Right renal cortex interstitium (tissue), 3 donors: ENCODE data around the gene UCK1. TPM values are rescaled to one million over a fixed set of nuclear protein-coding genes. Genes with fewer than 3 reads are reported as not detected.
A peak's percentile ranks its signal among the peaks of the same experiment; 100 is the strongest.
"Not testable (repeated sequence)": the region's sequence is repeated elsewhere in the genome, so short reads cannot be mapped to it uniquely, and the experiment has no call there.

Experiments used
- DNase-seq, 3 donors: peaks; one replicate each; pipeline ENCODE4 v3.0.0-alpha.2; 2013; ENCODE audit warnings: low read depth in 3 of 3, low spot score in 2 of 3
- polyA plus RNA-seq, 3 donors: library from polyadenylated mRNA; unstranded; fragments of 120-200 nt; gene quantifications; one replicate each; pipeline ENCODE4 v1.2.1, GENCODE V29; 2013; ENCODE audit not compliant: insufficient read length in 3 of 3

Gene UCK1
- polyA plus RNA-seq, 3 donors, result 36.3 to 43.6 (median 39.2) TPM

DNA sequence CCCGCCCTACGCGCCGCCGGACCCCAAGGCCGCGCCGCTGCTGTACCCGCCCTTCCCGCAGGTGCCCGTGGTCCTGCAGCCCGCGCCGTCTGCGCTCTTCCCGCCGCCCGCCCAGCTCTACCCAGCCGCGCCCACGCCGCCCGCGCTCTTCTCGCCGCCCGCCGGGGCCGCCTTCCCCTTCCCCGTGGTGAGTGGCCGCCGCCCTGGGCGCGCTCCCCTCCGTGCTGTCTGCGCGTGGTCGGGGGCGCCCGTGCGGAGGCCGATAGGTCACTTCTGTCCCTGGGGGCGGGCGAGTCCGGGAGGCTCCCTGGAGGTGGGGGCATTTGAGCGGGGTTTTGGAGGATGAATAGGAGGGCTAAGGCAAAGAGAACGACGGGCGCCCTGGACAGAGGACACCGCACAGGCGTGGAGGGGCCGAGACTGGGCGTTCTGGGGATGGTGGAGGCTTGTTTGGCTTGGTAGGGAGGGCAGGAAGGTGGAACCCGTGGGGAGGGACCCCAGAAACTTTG is 23.8 kb upstream of the UCK1 start:
- DNase-seq, result no peak

DNA sequence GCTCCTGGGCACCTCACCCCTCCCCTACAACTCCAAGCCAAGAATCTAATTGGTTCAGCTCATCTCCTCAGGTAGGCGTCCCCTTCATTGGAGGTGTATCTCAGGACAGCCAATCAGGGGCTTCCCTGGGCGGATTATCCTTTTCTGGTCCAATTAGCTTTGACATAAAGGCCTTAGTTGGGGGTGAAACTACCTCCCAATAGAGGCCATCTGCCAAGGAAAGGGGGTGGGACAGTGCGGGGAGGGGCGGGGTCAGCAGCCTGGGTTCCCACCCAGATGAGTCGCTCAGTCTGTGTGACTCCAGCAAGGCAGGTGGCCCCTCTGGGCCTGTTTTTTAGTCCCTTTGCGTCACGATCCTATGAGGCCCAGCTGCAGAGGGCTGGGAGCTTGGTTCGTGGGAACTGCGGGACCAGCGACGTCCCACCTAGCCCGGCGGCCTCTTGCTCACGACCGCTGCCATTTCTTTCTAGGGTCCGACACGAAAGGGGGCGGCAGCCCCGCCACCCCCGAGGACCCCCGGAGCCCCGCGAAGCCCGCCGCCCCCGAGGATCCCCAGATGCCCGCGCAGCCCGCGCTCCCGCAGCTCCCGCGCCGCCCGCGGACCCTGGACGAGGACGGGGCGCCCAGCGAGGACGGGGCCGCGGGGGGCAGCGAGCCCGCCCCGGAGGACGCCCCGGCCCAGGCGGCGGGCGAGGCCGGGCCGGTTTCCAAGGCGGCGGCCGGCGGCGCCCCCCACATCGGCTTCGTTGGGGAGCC is 23.2 kb upstream of the UCK1 start:
- no peak for DNase-seq

DNA sequence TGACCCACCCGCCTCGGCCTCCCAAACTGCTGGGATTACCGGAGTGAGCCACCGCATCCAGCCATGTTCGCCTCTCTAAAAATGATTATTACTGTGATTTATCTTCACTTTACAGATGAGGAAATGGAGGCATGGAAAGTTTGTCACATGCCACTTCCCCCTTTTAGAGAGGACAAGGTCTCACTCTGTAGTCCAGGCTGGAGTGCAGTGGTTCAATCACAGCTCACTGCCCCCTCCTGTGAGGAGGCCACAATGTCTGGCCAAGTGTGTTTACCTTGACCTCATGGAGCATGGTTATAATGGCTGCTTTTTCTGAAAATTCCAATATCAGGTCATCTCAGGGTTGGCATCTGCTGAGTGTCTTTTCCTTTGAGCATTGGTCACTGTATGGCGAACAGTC is 21.0 kb upstream of the UCK1 start:
- no peak for DNase-seq

DNA sequence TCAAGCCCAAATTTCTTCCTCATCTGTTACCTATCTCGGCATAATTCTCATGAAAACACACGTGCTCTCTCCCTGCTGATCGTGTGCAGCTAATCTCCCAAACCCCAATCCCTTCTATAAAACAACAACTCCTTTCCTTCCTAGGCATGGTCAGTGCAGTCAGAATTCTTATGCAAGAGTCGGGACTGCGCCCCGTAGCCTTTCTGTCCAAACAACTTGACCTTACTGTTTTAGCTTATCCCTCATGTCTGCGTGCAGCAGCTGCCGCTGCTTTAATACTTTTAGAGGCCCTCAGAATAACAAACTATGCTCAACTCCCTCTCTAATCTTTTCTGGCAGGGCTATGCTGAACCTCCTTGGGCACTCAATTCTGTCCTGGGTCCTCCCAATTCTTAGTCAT is 19.4 kb upstream of the UCK1 start:
- not testable (repeated sequence) for DNase-seq

DNA sequence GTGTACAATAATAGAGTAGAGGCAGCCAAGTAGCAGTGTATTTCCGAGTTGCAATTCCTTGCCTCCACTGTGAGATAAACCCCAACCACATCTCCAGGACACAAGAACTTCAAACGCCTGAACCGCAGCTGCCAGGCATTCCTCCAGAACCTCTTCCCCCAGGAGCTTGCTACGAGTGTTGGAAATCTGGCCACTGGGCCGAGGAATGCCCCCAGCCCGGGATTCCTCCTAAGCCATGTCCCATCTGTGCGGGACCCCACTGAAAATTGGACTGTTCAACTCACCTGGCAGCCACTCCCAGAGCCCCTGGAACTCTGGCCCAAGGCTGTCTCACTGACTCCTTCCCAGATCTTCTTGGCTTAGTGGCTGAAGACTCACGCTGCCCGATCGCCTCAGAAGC is 18.1 kb upstream of the UCK1 start:
- DNase-seq, result not testable (repeated sequence)

DNA sequence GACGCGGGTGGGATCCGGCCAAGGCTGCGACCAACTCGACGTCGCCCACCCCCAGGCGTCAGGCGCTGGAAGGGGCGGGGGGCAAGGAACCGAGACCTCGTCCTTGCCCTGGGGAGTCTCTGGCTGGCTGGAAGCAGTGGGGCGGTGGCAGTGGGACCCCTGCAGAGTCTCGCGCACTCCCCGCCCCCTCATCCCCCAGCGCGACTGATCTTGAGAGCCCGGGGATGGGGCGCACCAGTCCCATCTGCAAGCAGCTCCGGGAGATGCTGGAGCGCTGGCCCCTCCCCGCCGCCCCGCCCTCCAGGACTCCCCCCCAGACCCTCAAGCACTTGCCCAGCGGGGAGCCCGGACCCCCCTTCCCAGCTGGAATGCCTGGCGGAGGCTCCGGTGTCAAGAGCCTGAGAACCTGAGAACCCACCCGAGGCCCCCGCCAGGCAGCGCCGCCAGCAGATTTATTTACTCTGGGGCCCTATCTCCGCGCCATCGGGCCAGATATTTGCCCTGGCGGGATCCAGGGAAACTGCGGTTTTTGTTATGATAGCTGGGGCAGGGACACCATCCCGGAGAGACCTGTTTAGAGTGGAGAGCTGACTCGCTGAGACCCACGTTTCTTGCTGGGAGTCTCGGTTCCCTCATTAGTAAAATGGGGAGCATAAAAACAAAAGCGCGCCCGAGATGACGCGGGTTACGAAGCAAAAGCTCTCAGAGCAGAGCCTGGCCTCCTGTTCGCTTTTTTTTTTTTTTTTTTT is 15.4 kb upstream of the UCK1 start:
- no peak for DNase-seq

DNA sequence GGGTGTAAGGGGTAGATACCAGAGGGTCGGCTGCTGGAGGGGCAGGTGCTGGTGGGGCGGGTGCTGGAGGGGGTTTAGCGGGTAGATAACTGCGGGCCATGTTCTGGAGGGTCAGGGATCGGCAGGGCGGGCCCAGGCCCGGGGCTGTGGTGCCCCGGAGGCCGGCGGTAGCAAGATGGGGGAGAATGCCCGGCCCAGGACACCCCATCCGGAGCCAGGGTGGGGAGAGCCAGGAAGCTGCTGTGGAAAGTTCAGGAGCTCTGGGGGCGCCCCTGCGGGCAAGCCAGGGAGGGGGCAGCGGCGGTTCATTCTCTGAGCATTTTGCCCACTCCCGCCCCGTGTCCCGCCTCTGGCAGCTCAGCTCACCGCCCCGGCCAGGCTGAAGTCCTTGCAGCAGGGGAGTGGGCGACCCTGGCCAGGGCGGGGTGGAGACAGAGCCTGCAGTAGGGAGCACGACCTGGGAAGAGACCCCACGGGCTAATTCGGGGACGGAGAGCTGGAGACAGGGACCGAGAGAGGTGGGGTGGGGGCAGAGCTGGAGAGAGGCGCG is 14.8 kb upstream of the UCK1 start:
- DNase-seq, result no peak

DNA sequence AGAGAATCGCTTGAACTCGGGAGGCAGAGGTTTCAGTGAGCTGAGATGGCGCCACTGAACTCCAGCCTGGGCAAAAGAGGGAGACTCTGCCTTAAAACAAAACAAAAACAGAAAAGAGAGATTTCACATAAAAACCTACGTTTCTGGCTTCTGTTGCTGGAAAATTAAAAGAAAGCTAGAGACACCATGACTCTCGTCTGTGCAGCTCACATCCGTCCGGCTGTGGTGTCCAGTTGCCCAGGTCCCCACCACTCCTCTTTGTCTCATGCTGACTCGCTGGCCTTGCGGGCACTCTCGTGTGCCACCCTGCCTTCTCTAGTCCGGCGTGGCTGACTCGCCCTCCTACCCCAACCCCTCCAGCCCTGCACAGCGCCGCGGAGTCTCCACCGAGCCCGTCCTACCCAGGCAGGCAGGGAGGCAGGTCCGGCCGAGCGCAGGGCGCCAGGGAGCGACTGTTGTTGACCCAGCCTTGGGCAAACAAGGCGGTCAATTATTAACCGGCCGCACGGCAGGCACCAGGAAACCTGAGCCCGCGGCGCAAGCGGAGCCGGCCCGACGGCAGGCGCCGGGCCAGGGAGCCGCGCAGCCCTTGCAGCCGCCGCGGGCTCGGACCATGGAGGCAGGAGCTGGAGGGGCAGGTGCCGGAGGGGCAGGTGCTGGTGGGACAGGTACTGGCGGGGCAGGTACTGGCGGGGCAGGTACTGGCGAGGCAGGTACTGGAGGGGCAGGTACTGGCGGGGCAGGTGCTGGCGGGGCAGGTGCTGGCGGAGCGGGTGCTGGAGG is 14.1 kb upstream of the UCK1 start, which contains the start of gene PRRT1B:
Gene PRRT1B (plus strand): TSS at position 521 of the 783 bp plus-strand sequence. CDS start 93 bp downstream, at position 614.
- DNase-seq, result peak in 1 of 3 donors; percentile 73

DNA sequence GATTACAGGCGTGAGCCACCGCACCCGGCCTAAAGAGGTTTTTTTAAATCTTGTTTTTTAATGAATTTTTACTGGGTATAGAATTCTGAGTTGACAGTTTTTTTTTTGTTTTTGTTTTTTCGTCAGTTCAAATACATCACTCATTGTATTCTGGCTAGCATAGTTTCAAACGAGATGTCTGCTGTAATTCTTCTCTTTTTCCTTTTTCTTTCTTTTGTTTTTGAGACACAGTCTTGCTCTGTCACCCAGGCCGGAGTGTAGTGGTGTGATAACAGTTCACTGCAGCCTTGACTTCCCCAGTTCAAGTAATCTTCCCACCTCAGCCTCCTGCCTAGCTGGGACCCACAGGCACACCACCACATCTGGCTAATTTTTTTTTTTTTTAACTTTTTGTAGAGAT is 12.1 kb upstream of the UCK1 start:
- DNase-seq, result no peak

DNA sequence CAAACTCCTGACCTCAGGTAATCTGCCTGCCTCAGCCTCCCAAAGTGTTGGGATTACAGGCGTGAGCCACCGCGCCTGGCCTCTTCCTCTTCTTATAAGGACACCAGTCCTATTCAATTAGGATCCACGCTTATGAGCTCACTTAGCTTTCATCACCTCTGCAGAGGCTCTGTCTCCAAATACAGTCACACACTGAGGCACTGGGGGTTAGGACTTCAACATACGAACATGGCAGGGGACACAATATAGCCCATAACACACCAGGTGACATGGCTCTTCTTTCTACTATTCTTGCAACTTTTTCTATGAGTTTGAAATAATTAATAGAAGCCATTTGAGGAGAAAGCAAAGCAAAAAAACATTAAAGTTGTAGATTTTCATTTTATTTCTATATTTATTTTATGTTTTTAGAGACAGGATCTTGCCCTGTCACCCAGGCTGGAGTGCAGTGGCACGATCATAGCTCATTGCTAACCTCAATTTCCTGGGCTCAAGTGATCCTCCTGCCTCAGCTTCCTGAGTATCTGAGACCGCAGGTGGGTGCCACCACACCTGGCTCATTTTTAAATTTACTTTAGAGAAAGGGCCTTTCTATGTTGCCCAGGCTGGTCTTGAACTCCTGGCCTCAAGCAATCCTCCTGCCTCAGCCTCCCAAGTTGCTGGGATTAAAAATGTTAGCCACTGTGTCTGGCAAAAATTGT is 8.3 kb upstream of the UCK1 start:
- DNase-seq, result no peak

DNA sequence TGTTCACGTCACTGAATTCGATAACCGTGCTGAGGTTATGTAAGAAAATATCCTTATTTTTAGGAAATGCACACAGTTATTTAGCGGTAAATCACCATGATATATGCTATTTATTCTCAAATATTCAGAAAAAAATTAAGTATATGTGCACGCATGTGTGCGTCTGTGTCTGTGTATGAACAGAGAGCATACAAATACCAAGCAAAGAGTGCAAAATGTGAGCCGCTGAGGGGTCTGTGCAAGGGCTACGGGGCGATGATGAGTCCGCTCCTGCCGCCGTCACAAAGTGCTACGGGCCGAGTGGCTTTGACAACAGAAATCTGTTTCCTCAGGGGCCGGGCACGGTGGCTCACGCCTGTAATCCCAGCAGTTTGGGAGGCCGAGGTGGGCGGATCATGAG is 6.9 kb upstream of the UCK1 start:
- DNase-seq, result no peak

DNA sequence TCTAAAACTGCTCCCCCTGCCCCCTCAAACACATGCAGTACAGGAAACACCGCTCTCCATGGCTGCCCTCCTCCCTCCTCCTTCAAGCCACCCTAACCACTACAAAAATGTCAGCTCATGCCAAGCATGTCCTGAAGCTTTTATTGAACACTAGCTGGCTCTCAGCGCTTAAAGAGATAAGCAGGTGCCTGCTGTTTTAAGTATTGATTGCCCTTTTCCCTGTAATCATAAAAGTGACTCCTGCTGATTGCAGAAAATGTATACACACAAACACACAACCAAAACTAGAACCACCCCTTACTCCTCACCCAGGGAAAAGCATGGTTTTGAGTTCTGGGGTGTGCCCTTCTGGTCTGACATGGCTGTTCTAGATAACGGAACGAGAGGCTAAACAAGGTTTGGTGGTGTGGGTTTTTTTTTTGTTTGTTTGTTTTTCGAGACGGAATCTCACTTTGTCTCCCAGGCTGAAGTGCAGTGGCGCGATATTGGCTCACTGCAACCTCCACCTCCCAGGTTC is 3.7 kb upstream of the UCK1 start:
- no peak for DNase-seq

DNA sequence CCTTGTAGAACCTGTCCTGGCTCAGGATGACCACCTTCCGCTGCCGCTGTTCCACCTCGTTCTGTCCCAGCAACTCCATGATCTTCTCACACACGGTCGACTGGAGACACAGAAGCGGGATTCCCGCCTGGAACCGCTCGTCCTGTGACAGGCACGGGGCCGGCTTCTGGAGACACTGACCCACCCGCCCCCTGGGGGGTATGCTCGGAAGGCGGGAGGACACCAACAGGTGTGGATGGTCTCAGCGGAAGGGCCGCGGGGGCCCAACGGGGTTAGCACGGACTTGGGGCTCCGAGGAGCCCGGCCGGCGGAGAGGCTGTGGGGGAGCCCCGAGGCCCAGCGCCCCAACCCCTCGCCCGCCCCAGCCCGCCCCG is 530 bp downstream of the UCK1 start:
- no peak for DNase-seq

DNA sequence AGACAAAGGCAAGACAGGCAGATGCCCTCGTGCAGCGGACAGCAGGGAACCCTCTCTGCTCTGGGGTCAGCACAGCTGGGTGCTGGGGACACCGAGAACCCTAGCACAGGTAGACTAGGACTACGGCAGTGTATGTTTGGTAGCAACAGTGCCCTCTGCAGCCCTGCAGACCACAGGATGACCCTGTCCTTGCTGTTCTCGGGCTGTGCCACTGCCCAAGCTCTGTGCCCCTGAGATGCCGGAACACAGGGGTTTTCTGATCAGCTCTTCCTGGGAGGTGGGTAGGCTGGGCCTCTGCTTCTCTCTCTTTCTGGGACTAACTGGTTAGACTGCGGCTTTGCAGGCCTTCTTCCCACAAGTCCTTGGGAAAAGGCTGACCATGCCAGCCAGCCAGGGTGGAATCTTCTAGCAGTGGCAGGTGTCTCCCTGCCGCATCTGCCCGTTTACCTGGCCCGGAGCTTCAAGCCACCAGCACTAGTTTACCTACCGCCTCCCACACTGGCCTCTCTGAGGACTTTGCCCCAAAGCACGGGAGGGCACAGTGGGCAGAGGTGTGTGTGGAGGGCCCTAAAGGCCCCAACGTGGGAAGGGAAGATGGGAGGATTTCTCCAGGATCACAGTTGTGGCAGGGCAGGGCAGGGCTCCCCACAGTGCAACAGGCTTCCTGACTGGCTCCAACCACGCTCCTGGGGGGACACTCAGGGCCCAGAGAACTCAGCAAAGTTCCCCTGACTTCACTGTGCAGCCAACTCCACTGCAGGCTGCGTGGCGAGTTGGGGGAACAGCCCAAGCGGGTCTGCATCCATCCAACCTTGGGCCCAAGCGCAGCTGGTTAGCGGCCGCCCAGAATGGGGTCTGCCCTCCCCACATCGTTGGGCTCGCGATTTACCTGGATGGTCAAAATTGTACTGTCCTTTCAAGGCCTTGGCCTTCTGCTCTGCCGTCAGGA is 1.2 kb downstream of the UCK1 start:
- no peak for DNase-seq

DNA sequence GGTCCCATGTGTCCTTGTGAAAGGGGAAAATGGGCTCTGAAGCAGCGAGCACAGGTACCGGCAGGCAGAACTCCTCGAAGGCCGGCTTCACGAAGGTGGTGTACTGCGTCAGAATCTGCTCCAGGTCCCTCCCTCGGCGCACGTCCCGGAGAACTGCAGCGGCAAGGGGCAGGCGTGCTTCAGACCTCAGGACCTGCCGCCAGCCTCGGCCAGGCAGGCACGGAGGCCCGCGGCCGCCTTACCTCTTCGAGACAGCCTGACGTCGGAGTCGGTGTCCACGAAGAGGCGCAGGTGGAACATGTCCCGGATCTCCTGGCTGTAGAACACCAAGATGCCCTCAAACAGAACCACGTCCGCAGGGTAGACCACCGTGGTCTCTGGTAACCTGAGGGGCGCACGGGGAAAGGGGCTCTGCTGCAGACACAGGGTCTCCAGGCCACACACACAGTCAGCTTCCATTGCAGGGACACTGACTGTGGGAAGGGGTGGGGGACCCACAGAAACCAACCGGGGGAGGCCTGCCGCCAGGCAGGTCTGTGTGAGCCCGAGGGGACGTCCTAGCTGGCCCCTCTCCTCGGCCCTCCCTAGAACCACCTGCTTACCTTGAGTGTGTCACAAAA is 2.1 kb downstream of the UCK1 start:
- no peak for DNase-seq

DNA sequence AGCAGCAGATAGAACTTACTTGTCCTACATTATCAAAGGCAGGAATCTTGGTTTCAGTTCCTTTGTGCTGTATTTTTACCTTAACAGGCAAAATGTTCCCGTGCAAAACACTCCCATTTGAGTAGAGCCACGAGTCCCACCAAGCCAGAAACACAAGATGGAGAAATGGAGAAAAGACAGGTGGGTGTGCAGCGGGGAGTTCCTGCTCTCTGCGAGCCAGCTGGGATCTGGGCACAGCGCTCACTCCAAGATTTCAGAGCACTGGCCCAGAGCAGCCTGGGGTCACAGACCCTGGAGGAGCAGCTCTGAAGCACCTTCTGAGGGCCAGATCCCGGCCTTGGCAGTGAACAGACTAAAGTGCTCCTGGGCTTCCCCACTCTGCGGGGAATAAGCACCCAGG is 2.9 kb downstream of the UCK1 start:
- DNase-seq, result no peak

DNA sequence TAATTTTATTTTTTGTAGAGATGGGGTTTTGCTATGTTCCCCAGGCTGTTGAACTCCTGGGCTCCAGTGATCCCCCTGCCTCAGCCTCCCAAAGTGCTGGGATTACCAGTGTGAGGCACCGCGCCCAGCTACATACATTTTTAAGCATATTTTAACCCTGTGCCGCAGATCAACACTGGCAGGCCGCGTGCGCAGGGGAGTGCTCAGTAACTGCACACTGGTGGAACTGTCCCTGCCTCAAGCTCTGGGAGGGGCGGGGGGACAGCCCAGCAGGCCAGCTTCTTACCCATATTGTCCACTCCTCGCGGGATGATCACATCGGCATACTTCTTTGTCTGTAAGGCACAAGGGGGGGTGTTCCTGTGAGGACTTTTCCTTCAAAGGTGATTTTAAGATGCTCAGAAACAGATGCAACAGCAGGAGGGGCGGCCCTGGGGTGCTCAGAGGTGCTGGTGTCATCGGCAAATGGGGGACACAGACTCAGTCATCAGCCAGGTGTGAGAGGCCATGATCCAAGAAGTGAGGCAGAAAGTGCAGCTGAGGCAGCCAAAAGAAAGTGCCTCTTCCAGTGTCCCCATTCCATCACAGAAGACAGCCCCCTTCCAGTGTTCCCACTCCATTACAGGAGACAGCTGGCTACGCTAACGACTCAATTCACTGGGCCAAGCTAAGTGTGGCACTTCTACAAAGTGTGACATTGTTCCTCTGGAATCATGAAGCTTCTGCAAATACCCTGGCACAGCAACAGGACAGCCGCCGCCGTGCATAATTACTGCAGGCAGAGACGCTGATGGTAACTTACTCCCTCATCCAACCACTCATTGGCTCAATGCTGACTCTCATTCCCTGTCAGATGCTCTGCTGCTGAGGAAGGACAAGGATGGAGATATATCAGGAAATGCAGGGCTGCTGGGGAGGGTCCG is 5.2 kb downstream of the UCK1 start:
- no peak for DNase-seq
